SJCRH30 (cell line): ENCODE data around the gene TBC1D1. TPM values are rescaled to one million over a fixed set of nuclear protein-coding genes. Genes with fewer than 3 reads are reported as not detected.
"Not testable (repeated sequence)": the region's sequence is repeated elsewhere in the genome, so short reads cannot be mapped to it uniquely, and the experiment has no call there.

Source experiments
- DNase-seq, 2 experiments: peaks; one replicate each; pipeline ENCODE4 v3.0.0-alpha.2; 2015 to 2020
- H3K27ac ChIP-seq: fragments of 250-450 bp; sonication (Bioruptor Pico); 2 replicates; pipeline ENCODE4 v1.5.1; 2020; ENCODE audit warnings: mild to moderate bottlenecking, moderate library complexity
- H3K27me3 ChIP-seq: fragments of 250-450 bp; sonication (Bioruptor Pico); 2 replicates; pipeline ENCODE4 v1.5.1; 2020; ENCODE audit warnings: mild to moderate bottlenecking, moderate library complexity
- H3K36me3 ChIP-seq: fragments of 250-450 bp; sonication (Bioruptor Pico); 2 replicates; pipeline ENCODE4 v1.5.1; 2020; ENCODE audit warnings: mild to moderate bottlenecking, moderate library complexity
- H3K4me1 ChIP-seq: fragments of 250-450 bp; sonication (Bioruptor Pico); 2 replicates; pipeline ENCODE4 v1.5.1; 2020; ENCODE audit warnings: mild to moderate bottlenecking, moderate library complexity
- H3K4me3 ChIP-seq: fragments of 250-450 bp; sonication (Bioruptor Pico); 2 replicates; pipeline ENCODE4 v1.5.1; 2020; ENCODE audit warnings: mild to moderate bottlenecking, moderate library complexity
- H3K9me3 ChIP-seq: fragments of 250-450 bp; sonication (Bioruptor Pico); replicated peaks from 2 replicates; pipeline ENCODE4 v1.5.1; 2020; ENCODE audit warnings: mild to moderate bottlenecking, moderate library complexity
- total RNA-seq: library from RNA; depleted of rRNA; stranded (reverse); fragments of >200 nt; shearing (Covaris generic); gene quantifications from 2 replicates; pipeline ENCODE4 v1.2.3, GENCODE V29; 2014

Gene TBC1D1
- total RNA-seq, 1 experiment from 2014 or later, result 91.1 TPM

DNA sequence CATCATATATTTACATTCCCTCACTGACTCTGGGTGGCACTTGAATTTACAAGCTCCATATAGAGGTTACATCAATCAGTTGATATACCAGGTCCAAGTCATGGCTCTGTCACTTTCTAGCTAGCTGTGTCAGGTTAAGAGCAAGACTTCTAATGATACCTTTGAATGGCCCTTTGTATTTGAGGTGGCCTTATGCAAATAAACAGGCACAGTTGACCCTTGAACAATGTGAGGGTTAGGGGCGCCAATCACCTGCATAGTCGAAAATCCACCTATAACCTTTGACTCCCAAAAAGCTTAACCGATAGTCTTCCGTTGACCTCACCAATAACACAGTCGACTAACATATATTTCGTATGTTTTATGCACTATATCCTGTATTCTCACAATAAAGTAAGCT lies 68.0 kb downstream of the TBC1D1 start:
- no peaks in the 10 kb centered on the region for H3K36me3 ChIP-seq
- H3K9me3 ChIP-seq, result no peaks in the 10 kb centered on the region
- DNase-seq, result no peak
- no peak overlapping the region for H3K4me3 ChIP-seq
- H3K27me3 ChIP-seq, result no peaks in the 10 kb centered on the region
- peaks cover 11% of the 10 kb centered on the region for H3K4me1 ChIP-seq
- no peak overlapping the region for H3K27ac ChIP-seq

DNA sequence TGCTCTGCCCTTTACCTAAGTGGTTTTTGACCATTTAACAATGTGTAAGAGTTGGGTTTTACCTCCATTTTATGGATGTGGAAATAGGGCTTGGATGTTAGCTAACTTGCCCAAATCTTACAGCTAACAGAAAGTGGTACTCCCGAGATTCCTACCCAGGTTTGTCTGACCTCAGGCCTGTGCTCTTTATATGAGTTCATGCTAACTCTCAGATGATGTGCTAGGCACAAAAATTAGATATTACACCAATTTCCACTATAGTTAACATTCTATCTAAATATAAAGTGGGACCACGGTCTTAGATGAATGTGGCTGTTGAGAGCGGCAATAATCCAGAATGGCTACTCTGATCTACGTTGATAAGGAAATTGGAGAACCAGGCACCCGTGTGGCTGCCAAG lies 69.2 kb downstream of the TBC1D1 start, which contains the start of gene PTTG2:
Gene PTTG2 (plus strand): TSS at position 301 of the 400 bp plus-strand sequence. CDS start 37 bp downstream, at position 338.
- Histone ChIP-seq H3K4me1 (peaks cover 4% of the 10 kb centered on the region; the same call in 1 of the 2 replicates), H3K27me3 (no peaks in the 10 kb centered on the region), H3K9me3 (no peaks in the 10 kb centered on the region), H3K27ac (no peak within 1 kb of the TSS), H3K4me3 (no peak within 1 kb of the TSS), H3K36me3 (no peaks in the 10 kb centered on the region)
- DNase-seq, result no peak

- no peaks in the 10 kb centered on the region for H3K9me3 ChIP-seq
- no peaks in the 10 kb centered on the region for H3K27me3 ChIP-seq
- no peaks in the 10 kb centered on the region for H3K4me1 ChIP-seq
- DNase-seq, result no peak
- H3K4me3 ChIP-seq, result no peak overlapping the region
- no peaks in the 10 kb centered on the region for H3K36me3 ChIP-seq
- no peak overlapping the region for H3K27ac ChIP-seq
Observed at GRCh38 chr4:37960679-37961450, 70.0 kb downstream of the TBC1D1 start.

DNA sequence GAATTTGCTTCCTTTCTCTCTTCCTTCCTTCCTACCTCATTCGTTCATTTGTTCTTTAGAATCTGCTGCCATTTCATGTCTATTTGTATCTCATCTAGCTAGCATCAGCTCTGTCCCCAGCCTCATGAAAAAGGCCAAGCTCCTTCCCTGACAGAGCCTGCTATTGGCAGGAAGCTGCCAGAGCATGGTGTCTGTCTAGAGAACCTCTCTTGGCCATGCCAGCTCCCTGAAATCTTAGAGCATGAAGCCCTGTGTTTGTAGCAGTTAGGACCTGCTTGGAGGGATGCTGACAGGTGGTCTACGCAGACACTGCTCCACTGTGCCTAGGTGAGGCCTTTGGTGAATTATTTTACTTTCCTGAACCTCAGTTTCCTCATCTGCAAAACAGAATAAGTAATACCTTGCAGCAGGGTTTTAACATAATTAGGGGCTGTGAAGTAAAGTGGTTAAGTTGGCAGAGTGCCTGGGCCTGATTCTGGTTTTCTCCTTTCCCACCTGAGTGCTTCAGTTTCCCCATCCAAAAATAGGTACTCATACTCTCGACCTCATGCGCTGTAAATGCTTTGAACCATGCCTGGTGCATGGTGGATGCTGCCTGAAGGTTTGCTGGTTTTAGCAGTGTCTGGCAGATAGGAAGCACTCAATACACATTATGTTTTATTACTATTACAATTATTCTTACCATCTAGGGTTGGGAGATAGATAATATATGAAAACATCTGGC lies 74.0 kb downstream of the TBC1D1 start:
- Histone ChIP-seq H3K4me3 (no peak overlapping the region), H3K36me3 (no peaks in the 10 kb centered on the region), H3K27ac (no peak overlapping the region), H3K9me3 (no peaks in the 10 kb centered on the region), H3K27me3 (no peaks in the 10 kb centered on the region), H3K4me1 (no peaks in the 10 kb centered on the region)
- DNase-seq, result no peak

GRCh38 chr4:37966044-37966443 lies 75.2 kb downstream of the TBC1D1 start:
- DNase-seq, result no peak
- Histone ChIP-seq H3K4me3 (no peak overlapping the region), H3K36me3 (no peaks in the 10 kb centered on the region), H3K9me3 (no peaks in the 10 kb centered on the region), H3K4me1 (no peaks in the 10 kb centered on the region), H3K27me3 (no peaks in the 10 kb centered on the region), H3K27ac (no peak overlapping the region)

DNA sequence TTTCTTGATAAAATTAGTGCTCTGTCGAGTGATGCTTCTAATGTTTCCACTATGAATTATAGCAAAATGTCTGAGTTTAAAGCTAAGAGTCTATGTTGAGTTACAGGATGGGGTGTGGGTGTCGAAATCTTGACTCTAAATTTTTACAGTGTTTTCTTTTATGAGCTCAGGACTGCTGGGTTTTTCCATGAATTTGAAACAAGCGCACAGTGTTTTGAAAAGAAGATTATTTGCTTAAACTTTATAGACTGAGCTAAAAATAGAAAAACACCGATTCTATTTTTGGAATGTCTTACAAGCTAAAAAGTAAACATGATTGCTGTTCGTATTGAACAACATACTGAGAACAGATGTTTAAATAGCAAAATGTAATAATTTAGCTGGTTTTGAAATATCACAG lies 76.9 kb downstream of the TBC1D1 start:
- Histone ChIP-seq H3K27ac (no peak overlapping the region), H3K36me3 (no peaks in the 10 kb centered on the region), H3K9me3 (no peaks in the 10 kb centered on the region), H3K4me3 (no peak overlapping the region), H3K4me1 (no peaks in the 10 kb centered on the region), H3K27me3 (no peaks in the 10 kb centered on the region)
- no peak for DNase-seq

DNA sequence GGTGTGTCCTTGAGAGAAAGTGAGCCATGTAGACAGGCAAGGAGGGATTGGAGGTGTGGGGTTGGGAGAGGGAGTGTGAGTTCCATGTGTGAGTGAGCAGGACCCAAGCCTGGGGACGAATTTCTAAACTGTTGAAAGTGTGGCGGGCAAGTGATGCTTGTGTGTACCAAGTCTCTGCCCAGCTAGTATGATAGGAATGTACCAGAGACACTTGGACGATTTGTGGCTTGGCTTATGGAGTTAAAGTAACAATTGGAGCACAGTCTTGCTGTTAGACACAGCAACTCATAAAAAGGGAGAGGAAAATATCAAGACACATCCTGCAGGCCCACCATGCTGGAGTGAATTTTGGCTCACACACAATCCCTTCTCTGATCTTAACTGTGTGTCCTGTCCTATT lies 77.9 kb downstream of the TBC1D1 start:
- H3K4me1 ChIP-seq, result no peaks in the 10 kb centered on the region
- H3K27me3 ChIP-seq, result no peaks in the 10 kb centered on the region
- no peak overlapping the region for H3K4me3 ChIP-seq
- no peaks in the 10 kb centered on the region for H3K9me3 ChIP-seq
- H3K27ac ChIP-seq, result no peak overlapping the region
- H3K36me3 ChIP-seq, result no peaks in the 10 kb centered on the region
- DNase-seq, result no peak

- no peak overlapping the region for H3K4me3 ChIP-seq
- no peak overlapping the region for H3K27ac ChIP-seq
- peak; percentile 52 to 60 for DNase-seq
- no peaks in the 10 kb centered on the region for H3K36me3 ChIP-seq
- H3K9me3 ChIP-seq, result no peaks in the 10 kb centered on the region
- no peaks in the 10 kb centered on the region for H3K27me3 ChIP-seq
- no peaks in the 10 kb centered on the region for H3K4me1 ChIP-seq
Observed at GRCh38 chr4:37970702-37971101, 79.8 kb downstream of the TBC1D1 start.

GRCh38 chr4:37971202-37971601 lies 80.3 kb downstream of the TBC1D1 start:
- DNase-seq, result no peak
- no peak overlapping the region for H3K27ac ChIP-seq
- no peaks in the 10 kb centered on the region for H3K36me3 ChIP-seq
- H3K4me1 ChIP-seq, result no peaks in the 10 kb centered on the region
- H3K27me3 ChIP-seq, result no peaks in the 10 kb centered on the region
- no peak overlapping the region for H3K4me3 ChIP-seq
- no peaks in the 10 kb centered on the region for H3K9me3 ChIP-seq

- no peaks in the 10 kb centered on the region; the same call in 1 of the 2 replicates for H3K4me1 ChIP-seq
- no peaks in the 10 kb centered on the region for H3K27me3 ChIP-seq
- no peaks in the 10 kb centered on the region for H3K36me3 ChIP-seq
- DNase-seq, result no peak
- no peak overlapping the region for H3K27ac ChIP-seq
- H3K4me3 ChIP-seq, result no peak overlapping the region
- H3K9me3 ChIP-seq, result no peaks in the 10 kb centered on the region
Observed at GRCh38 chr4:37973441-37973840, 82.6 kb downstream of the TBC1D1 start.

- H3K27me3 ChIP-seq, H3K9me3 ChIP-seq, H3K4me1 ChIP-seq, H3K4me3 ChIP-seq, DNase-seq, H3K27ac ChIP-seq, H3K36me3 ChIP-seq: not testable (repeated sequence)
Observed at GRCh38 chr4:37975321-37975822, 84.5 kb downstream of the TBC1D1 start.

DNA sequence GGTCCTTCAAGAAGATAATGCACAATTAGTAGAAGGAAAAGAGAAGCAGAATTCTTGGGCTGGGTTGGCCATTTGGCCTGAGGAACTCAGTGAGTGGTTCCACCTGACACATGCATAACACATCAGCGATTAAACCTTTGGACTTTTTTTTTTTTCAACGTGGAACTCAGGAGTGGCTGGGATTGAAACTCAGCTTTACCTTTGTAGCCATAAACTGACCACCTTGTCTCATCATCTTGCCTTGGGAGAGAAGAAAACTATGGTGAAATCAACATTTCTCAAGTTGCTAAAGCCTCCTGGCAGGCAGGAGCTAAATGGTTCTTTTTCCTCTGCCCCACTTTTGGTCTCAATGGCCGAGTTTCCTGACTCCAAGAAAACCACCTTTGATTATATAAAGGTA lies 85.6 kb downstream of the TBC1D1 start:
- Histone ChIP-seq H3K36me3 (no peaks in the 10 kb centered on the region), H3K27ac (peak overlapping the region; percentile 58), H3K27me3 (no peaks in the 10 kb centered on the region), H3K4me1 (no peaks in the 10 kb centered on the region; the same call in 1 of the 2 replicates), H3K4me3 (peak overlapping the region; percentile 99), H3K9me3 (no peaks in the 10 kb centered on the region)
- no peak for DNase-seq

- H3K27ac ChIP-seq, result peak overlapping the region; percentile 69
- no peaks in the 10 kb centered on the region for H3K36me3 ChIP-seq
- H3K4me3 ChIP-seq, result peak overlapping the region; percentile 99
- no peaks in the 10 kb centered on the region; the same call in 1 of the 2 replicates for H3K4me1 ChIP-seq
- no peaks in the 10 kb centered on the region for H3K9me3 ChIP-seq
- DNase-seq, result peak; percentile 86 to 88
- H3K27me3 ChIP-seq, result no peaks in the 10 kb centered on the region
Observed at GRCh38 chr4:37976991-37977470, 86.1 kb downstream of the TBC1D1 start.

DNA sequence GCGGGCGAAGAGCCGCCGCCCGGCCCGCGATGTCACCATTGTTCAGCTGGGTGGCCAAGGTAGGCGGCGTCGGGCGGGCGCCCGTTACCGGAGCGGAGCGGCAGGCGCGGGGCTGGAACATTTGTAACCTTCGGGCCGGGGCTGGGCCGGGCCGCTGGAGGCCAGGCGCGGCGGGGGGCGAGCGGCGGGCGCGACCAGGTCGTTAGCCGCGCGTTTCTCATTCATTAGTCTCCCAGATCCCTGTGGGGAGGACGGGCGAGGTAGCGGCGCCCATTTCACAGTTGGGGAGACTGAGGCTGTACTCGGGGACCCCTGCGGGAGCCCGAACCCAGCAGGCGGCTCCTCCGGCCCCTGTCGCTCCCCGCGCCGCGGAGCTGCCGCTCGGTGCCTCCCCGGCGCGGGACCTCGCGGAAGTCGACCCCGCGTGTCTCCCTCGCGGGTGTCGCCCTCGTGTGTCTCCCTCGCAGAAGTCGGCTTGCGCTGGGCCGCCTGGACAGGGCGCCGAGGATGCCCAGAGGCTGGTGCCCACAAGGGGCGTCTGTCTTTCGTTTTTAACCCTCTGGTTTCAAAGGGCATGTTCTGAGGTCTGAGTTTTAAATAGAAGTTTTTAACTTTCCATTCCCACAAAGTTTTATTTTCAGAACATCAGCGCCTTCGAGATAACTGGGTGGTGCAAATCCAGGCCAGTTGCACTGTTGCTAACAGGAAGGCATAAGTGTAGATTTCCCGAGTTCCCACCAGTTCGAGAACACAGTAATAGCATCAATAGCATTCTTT lies 86.8 kb downstream of the TBC1D1 start:
- Histone ChIP-seq H3K27me3 (no peaks in the 10 kb centered on the region), H3K4me3 (peak overlapping the region; percentile 99), H3K36me3 (no peaks in the 10 kb centered on the region), H3K9me3 (no peaks in the 10 kb centered on the region), H3K4me1 (no peaks in the 10 kb centered on the region; the same call in 1 of the 2 replicates), H3K27ac (peak overlapping the region; percentile 69)
- DNase-seq, result peak; percentile 67 to 72
